Activated B cell treated with CpG ODN at 0.5 μM for 24 hours (primary cell): ENCODE results near the gene PEX10. TPM values are rescaled to one million over a fixed set of nuclear protein-coding genes. Genes with fewer than 3 reads are reported as not detected.

ENCODE experiments used
- ATAC-seq: fragments of 200-7000 bp; cut with Tn5 transposase; one replicate; pipeline ENCODE4 v1.10.0; 2021; ENCODE audit warnings: low read depth, mild to moderate bottlenecking, moderate library complexity
- CTCF ChIA-PET: fragments of 350-600 bp; sonication (Branson Sonifier 250); formaldehyde crosslinking; loops from one replicate; lab custom pipeline; 2021; ENCODE audit warnings: antibody characterized with exemption; lab: Charles Lee
- POLR2A ChIA-PET: fragments of 350-600 bp; sonication (Branson Sonifier 250); formaldehyde crosslinking; loops from one replicate; lab custom pipeline; 2021; ENCODE audit warnings: antibody characterized with exemption; lab: Charles Lee
- DNase-seq: peaks from one replicate; pipeline ENCODE4 v3.0.0; 2022
- H3K27ac Mint-ChIP-seq: one replicate; pipeline ENCODE4 v1.8.0; 2020; ENCODE audit warnings: mixed read lengths
- H3K27me3 Mint-ChIP-seq: one replicate; pipeline ENCODE4 v1.8.0; 2021; ENCODE audit warnings: mixed read lengths
- H3K36me3 Mint-ChIP-seq: one replicate; pipeline ENCODE4 v1.8.0; 2021; ENCODE audit warnings: low read depth, mixed read lengths
- H3K4me1 Mint-ChIP-seq: one replicate; pipeline ENCODE4 v1.8.0; 2021; ENCODE audit warnings: mixed read lengths
- H3K4me3 Mint-ChIP-seq: one replicate; pipeline ENCODE4 v1.8.0; 2020; ENCODE audit warnings: mild to moderate bottlenecking, mixed read lengths
- H3K9me3 Mint-ChIP-seq: one replicate; pipeline ENCODE4 v1.8.0; 2020; ENCODE audit warnings: mixed read lengths
- CTCF ChIP-seq: fragments of 200-600 bp; IDR thresholded peaks from one replicate; pipeline ENCODE4 v1.8.0; 2022; ENCODE audit warnings: antibody characterized with exemption, mild to moderate bottlenecking
- intact Hi-C: fragments of 100-400 bp; cut with micrococcal nuclease; formaldehyde crosslinking; loops from one replicate; pipeline ENCODE4 v1.15.1; 2024
- total RNA-seq: library from RNA; stranded (reverse); gene quantifications from 2 replicates; pipeline ENCODE4 v1.2.3, GENCODE V29; 2022

PEX10 gene
- total RNA-seq, 1 donor from 2014 or later = 18.9 TPM

GRCh38 chr1:2418791-2419320 lies 6.5 kb upstream of the PEX10 start:
- Mint-ChIP-seq H3K4me1 (peaks cover 32% of the 10 kb centered on the region), H3K4me3 (no peak overlapping the region), H3K36me3 (no peaks in the 10 kb centered on the region), H3K27me3 (no peaks in the 10 kb centered on the region), H3K27ac (no peak overlapping the region), H3K9me3 (peaks cover 3% of the 10 kb centered on the region)
- intact Hi-C loops = no loop called here
- POLR2A ChIA-PET = interaction anchor here (1.4 kb wide), 1 partner anchor 119 kb away, joined by 5 read pairs; no protein-coding TSS in a partner anchor
- CTCF ChIA-PET = no interaction called here
- TF ChIP-seq CTCF = no peak
- ATAC-seq = no peak
- DNase-seq = no peak

DNA sequence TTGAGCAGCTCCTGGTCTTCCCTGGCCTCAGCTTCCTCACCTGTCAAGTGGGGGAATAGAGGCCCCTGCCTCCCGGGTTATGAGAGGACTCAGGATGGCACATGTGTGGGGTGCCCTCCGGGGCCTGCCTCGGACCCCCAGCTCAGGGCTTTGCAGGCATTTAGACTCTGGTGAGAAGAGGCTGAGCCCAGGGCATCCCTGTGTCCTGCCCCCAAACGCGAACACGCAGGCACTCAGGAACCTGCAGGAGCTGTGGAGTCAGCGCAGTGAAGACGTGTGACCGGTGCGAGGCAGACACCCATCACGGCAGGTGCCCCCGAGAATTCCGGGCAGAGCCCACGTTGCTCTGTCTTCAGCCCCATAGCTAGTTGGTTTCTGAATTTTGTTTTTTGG lies 5.5 kb upstream of the PEX10 start:
- Mint-ChIP-seq H3K36me3 (no peaks in the 10 kb centered on the region), H3K4me3 (no peak overlapping the region), H3K9me3 (peaks cover under 1% of the 10 kb centered on the region), H3K27me3 (no peaks in the 10 kb centered on the region), H3K4me1 (peaks cover 33% of the 10 kb centered on the region), H3K27ac (no peak overlapping the region)
- intact Hi-C loops = no loop called here
- ChIA-PET POLR2A (interaction anchor here (0.6 kb wide), 1 partner anchor 217 kb away, joined by 4 read pairs; no protein-coding TSS in a partner anchor), CTCF (interaction anchor here (1.0 kb wide), 1 partner anchor 130 kb away, joined by 3 read pairs; no protein-coding TSS in a partner anchor)
- ATAC-seq (no peak), DNase-seq (no peak)
- TF ChIP-seq CTCF = no peak

DNA sequence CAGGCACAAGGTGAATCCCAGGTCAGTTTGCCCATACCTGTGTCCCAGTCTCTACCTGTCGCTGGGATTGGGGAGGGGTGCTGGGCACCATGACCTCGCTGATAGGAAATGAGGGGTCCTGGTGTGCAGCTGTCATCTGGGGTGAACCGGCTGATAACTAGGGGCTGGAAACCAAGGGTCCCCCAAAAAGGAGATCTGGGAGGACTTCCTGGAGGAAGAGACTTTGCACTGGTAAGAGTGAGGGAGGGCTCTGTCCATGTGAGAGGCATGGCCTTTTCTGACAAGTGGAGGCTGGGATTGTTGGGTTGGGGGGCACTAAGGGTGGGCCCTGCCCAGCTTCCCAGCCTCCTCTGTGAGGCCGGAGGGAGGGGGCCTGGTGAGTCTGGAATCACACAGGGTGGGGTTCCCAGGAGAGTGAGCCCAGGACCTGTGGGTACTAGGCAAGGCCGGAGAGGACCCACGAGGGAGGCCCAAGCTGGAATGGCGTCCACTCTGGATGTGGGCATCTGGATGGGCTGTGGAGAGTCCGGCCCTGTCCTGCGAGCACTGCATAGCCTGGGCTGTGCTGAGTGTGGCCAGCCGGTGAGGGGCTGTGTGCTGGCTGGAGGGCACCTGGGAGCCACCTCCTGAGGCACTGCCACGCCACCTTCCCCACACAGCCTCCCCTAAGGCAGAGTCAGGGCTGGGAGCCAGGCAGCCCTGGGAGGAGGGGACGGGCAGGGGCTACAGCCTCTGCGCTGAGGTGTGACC lies 4.9 kb upstream of the PEX10 start:
- ChIA-PET CTCF (interaction anchor here (1.0 kb wide), 1 partner anchor 131 kb away, joined by 3 read pairs; no protein-coding TSS in a partner anchor), POLR2A (interaction anchor here (0.6 to 3.2 kb wide), 2 partner anchors 217 to 222 kb away, joined by 4 to 9 read pairs; partner anchors contain the start of gene FAAP20)
- Mint-ChIP-seq H3K9me3 (no peaks in the 10 kb centered on the region), H3K4me3 (peak overlapping the region; percentile 77), H3K4me1 (peaks cover 35% of the 10 kb centered on the region), H3K36me3 (no peaks in the 10 kb centered on the region), H3K27me3 (no peaks in the 10 kb centered on the region), H3K27ac (peak overlapping the region; percentile 70)
- no peak for TF ChIP-seq CTCF
- no peak for ATAC-seq
- DNase-seq = no peak
- intact Hi-C loops = no loop called here

GRCh38 chr1:2416403-2416802 lies 4.0 kb upstream of the PEX10 start:
- ATAC-seq (no peak), DNase-seq (no peak)
- no peaks in the 10 kb centered on the region for H3K9me3 Mint-ChIP-seq
- H3K4me1 Mint-ChIP-seq = peaks cover 37% of the 10 kb centered on the region
- no peaks in the 10 kb centered on the region for H3K36me3 Mint-ChIP-seq
- no peak for TF ChIP-seq CTCF
- H3K4me3 Mint-ChIP-seq = peak overlapping the region; percentile 77
- ChIA-PET CTCF (interaction anchor here (0.7 to 2.4 kb wide), 8 partner anchors 132 to 1203 kb away, joined by 3 to 21 read pairs (median 4); partner anchors contain the start of gene FAAP20), POLR2A (interaction anchor here (1.0 to 5.7 kb wide), 8 partner anchors 25 to 284 kb away, joined by 3 to 57 read pairs (median 6); partner anchors contain the start of genes FAAP20, MORN1, PANK4 and PRXL2B)
- H3K27ac Mint-ChIP-seq = peak overlapping the region; percentile 70
- no peaks in the 10 kb centered on the region for H3K27me3 Mint-ChIP-seq
- intact Hi-C loops = no loop called here

- Mint-ChIP-seq H3K27me3 (no peaks in the 10 kb centered on the region), H3K27ac (peak overlapping the region; percentile 81), H3K9me3 (no peaks in the 10 kb centered on the region), H3K36me3 (no peaks in the 10 kb centered on the region), H3K4me3 (peak overlapping the region; percentile 77), H3K4me1 (peaks cover 39% of the 10 kb centered on the region)
- intact Hi-C loops = loop anchor here (2.0 kb wide), 1 partner anchor 81 kb away; no protein-coding TSS in a partner anchor
- TF ChIP-seq CTCF = no peak
- DNase-seq = no peak
- CTCF ChIA-PET = interaction anchor here (0.7 to 2.4 kb wide), 9 partner anchors 132 to 1203 kb away, joined by 3 to 21 read pairs (median 4); partner anchors contain the start of gene FAAP20
- POLR2A ChIA-PET = interaction anchor here (1.0 to 5.7 kb wide), 10 partner anchors 24 to 283 kb away, joined by 3 to 57 read pairs (median 6); partner anchors contain the start of genes FAAP20, MORN1, PANK4 and PRXL2B
- no peak for ATAC-seq
Measured at GRCh38 chr1:2415801-2416208, 3.4 kb upstream of the PEX10 start.
